Endodermal cell (in vitro differentiated cells): ENCODE measurements around the gene KISS1R. TPM values are rescaled to one million over a fixed set of nuclear protein-coding genes. Genes with fewer than 3 reads are reported as not detected.
A peak's percentile ranks its signal among the peaks of the same experiment; 100 is the strongest.

ENCODE experiments used
- DNase-seq: peaks from one replicate; pipeline ENCODE4 v3.0.0-alpha.2; 2017
- H3K27ac ChIP-seq: 2 replicates; pipeline ENCODE4 v1.5.1; 2013; ENCODE audit warnings: mild to moderate bottlenecking, low read depth, low read length, moderate library complexity
- H3K27me3 ChIP-seq: 2 replicates; pipeline ENCODE4 v1.6.1; 2013; ENCODE audit warnings: mild to moderate bottlenecking, low read length, moderate library complexity; ENCODE audit not compliant: insufficient read depth, control insufficient read depth, poor library complexity, severe bottlenecking
- H3K36me3 ChIP-seq: 2 replicates; pipeline ENCODE4 v1.7.0; 2013; ENCODE audit warnings: mild to moderate bottlenecking, low read length, moderate library complexity; ENCODE audit not compliant: control insufficient read depth, insufficient read depth
- H3K4me1 ChIP-seq: one replicate; pipeline ENCODE4 v1.7.0; 2013; ENCODE audit warnings: low read length; ENCODE audit not compliant: control insufficient read depth, insufficient read depth
- H3K4me3 ChIP-seq: 2 replicates; pipeline ENCODE4 v1.5.1; 2013; ENCODE audit warnings: mild to moderate bottlenecking, low read length, moderate library complexity
- H3K9ac ChIP-seq: 2 replicates; pipeline ENCODE4 v1.6.1; 2013; ENCODE audit warnings: mild to moderate bottlenecking, low read length, moderate library complexity; ENCODE audit not compliant: poor library complexity, severe bottlenecking; ENCODE audit errors: extremely low read depth
- H3K9me3 ChIP-seq: 2 replicates; pipeline ENCODE4 v1.6.1; 2013; ENCODE audit warnings: mild to moderate bottlenecking, low read length, moderate library complexity; ENCODE audit not compliant: control insufficient read depth
- H3K27ac Mint-ChIP-seq: 2 replicates; pipeline ENCODE4 v1.8.0; 2020; ENCODE audit warnings: mixed read lengths
- H3K27me3 Mint-ChIP-seq: 2 replicates; pipeline ENCODE4 v1.8.0; 2021; ENCODE audit warnings: mild to moderate bottlenecking, mixed read lengths; ENCODE audit not compliant: insufficient read depth
- H3K36me3 Mint-ChIP-seq: 2 replicates; pipeline ENCODE4 v1.8.0; 2020; ENCODE audit warnings: low read depth, mixed read lengths
- H3K4me1 Mint-ChIP-seq: 2 replicates; pipeline ENCODE4 v1.8.0; 2020; ENCODE audit warnings: mixed read lengths
- H3K4me3 Mint-ChIP-seq: 2 replicates; pipeline ENCODE4 v1.8.0; 2020; ENCODE audit warnings: mild to moderate bottlenecking, moderate library complexity, mixed read lengths
- H3K9me3 Mint-ChIP-seq: 2 replicates; pipeline ENCODE4 v1.8.0; 2020; ENCODE audit warnings: mild to moderate bottlenecking, mixed read lengths
- WGBS, 2 experiments: methylation state at CpG; one replicate each; pipeline versions ENCODE4 v1.1.5 to v1.1.7; 2013; ENCODE audit warnings: missing lambda C conversion rate in 2 of 2, mixed read lengths in 1 of 2; ENCODE audit not compliant: insufficient coverage in 1 of 2, insufficient read length in 1 of 2; 5-methylcytosine and 5-hydroxymethylcytosine counted together
- total RNA-seq, 2 donors: library from RNA; stranded (reverse); fragmentation: NEBNext Ultra II Directional in 1 of 2; extraction: Animal tissue kit (Norgen Biotek cat#: 25700) in 1 of 2; gene quantifications; 2 replicates in 1 of 2; 3 replicates in 1 of 2; pipeline ENCODE4 v1.2.1, GENCODE V29; 2021
- TF ChIP-seq, protein P1 (sequence below): fragments of 200-600 bp; sonication (generic); conservative IDR thresholded peaks from 2 replicates; pipeline ENCODE4 v1.5.0; 2021; ENCODE audit warnings: antibody characterized with exemption, mild to moderate bottlenecking

KISS1R gene
- total RNA-seq, 2 donors from 2014 or later = 0.73 TPM; not detected in 1

DNA sequence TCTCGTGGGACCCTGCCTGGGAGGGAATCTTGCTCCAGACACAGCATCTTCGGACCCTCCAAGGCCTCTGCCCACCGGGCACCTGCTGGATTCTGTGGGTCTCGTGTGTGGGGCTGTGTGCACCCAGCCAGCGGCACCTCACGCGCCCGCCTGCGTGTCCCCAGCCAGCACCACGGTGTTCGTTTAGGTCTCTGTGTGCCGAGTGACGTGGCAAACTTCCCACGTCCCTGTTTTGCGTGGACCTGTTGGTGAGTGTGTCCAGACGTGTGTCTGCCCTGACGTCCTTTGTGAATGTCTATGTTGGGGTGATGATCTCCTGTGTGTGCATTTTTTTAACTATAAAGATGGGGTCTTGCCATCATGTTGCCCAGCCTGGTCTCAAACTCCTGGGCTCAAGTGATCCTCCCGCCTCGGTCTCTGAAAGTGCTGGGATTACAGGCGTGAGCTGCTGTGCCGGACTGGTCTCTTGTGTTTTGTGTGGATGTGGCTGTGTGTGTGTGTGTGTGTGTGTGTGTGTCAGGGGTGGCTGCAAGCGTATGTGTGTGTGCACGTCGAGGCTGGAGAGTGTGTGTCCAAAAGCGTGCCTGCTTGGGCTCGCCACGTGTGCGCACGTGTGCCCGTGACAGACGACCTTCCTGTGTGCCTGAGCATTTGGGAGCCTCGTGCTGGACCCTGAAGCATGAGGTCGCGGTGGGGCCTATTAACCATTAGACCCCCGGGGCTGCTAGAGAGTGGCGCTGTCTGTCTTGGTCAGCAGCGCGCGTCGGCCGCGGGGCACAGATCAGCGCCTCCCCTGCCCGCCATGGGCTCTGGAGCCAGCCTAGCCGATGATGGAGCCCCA, 24.4 kb downstream of the KISS1R start:
- DNase-seq = no peak
- H3K27me3 ChIP-seq = no peaks in the 10 kb centered on the region
- H3K4me3 ChIP-seq = no peak overlapping the region
- H3K27ac ChIP-seq = no peak overlapping the region
- Mint-ChIP-seq H3K27me3 (no peaks in the 10 kb centered on the region), H3K36me3 (peaks cover 61% of the 10 kb centered on the region), H3K9me3 (peaks cover 1% of the 10 kb centered on the region), H3K27ac (peak overlapping the region; percentile 4), H3K4me1 (no peaks in the 10 kb centered on the region), H3K4me3 (no peak overlapping the region)
- TF ChIP-seq, protein P1, sequence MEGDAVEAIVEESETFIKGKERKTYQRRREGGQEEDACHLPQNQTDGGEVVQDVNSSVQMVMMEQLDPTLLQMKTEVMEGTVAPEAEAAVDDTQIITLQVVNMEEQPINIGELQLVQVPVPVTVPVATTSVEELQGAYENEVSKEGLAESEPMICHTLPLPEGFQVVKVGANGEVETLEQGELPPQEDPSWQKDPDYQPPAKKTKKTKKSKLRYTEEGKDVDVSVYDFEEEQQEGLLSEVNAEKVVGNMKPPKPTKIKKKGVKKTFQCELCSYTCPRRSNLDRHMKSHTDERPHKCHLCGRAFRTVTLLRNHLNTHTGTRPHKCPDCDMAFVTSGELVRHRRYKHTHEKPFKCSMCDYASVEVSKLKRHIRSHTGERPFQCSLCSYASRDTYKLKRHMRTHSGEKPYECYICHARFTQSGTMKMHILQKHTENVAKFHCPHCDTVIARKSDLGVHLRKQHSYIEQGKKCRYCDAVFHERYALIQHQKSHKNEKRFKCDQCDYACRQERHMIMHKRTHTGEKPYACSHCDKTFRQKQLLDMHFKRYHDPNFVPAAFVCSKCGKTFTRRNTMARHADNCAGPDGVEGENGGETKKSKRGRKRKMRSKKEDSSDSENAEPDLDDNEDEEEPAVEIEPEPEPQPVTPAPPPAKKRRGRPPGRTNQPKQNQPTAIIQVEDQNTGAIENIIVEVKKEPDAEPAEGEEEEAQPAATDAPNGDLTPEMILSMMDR = no peak
- no peak overlapping the region for H3K9ac ChIP-seq
- no peaks in the 10 kb centered on the region for H3K4me1 ChIP-seq
- H3K36me3 ChIP-seq = peaks cover 26% of the 10 kb centered on the region
- WGBS, 2 experiments = 94 to 97% methylated on average over 31 to 45 of the region's 45 CpGs
- H3K9me3 ChIP-seq = no peaks in the 10 kb centered on the region

DNA sequence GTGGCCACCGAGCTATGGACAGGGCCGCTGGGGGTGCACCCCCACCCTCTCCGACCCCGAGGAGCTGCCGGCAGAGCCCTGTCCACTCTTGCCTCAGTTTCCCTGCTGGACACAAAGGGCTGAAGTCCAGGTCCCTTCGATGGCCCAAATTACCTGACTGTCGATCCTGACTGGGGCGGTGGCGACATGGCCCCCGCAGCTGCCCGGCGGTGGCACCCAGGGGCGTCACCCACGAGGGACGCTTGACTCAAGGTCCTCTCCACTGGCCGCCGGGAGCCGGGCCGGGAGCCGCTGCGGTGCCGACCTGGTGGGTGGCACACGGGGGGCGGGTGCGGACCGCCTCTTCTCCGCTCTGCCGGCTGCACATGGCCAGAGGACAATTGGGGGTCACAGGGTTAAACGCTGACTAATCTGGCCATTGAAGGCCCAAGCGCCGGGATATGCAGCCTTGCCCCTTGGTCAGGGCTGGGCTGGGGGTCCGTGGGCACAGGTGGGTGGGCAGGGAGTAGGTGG, 25.1 kb downstream of the KISS1R start:
- peaks cover 1% of the 10 kb centered on the region for H3K9me3 Mint-ChIP-seq

DNA sequence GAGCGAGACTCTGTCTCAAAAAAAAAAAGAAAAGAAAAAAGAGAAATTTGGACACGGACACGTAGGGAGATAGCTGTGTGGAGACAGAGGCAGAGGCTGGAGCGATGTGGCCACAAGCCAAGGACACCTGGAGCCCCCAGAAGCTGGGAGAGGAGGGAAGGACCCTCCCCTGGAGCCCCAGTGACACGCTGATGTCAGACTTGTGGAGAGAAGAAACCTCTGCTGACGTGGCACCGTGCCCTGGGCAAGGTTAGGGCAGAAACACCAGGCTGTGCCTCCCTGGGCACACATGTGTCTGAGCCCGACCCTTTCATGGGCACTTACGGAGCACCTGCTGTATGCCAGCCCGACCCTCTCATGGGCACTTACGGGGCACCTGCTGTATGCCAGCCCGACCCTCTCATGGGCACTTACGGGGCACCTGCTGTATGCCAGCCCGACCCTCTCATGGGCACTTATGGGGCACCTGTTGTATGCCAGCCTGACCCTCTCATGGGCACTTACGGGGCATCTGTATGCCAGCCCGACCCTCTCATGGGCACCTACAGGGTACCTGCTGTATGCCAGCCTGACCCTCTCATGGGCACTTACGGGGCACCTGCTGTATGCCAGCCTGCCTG, 26.5 kb downstream of the KISS1R start:
- H3K9ac ChIP-seq = no peak overlapping the region
- no peaks in the 10 kb centered on the region for H3K27me3 ChIP-seq
- H3K9me3 ChIP-seq = no peaks in the 10 kb centered on the region
- Mint-ChIP-seq H3K27me3 (no peaks in the 10 kb centered on the region), H3K36me3 (peaks cover 52% of the 10 kb centered on the region), H3K4me1 (no peaks in the 10 kb centered on the region), H3K27ac (no peak overlapping the region), H3K4me3 (no peak overlapping the region), H3K9me3 (peaks cover 1% of the 10 kb centered on the region)
- H3K27ac ChIP-seq = no peak overlapping the region
- WGBS, 2 experiments = 96 to 100% methylated on average over 7 to 17 of the region's 17 CpGs
- peaks cover 28% of the 10 kb centered on the region for H3K36me3 ChIP-seq
- no peak overlapping the region for H3K4me3 ChIP-seq
- no peaks in the 10 kb centered on the region for H3K4me1 ChIP-seq
- TF ChIP-seq, protein P1 = no peak
- no peak for DNase-seq

More for the DNA sequence above, 25.1 kb downstream of the KISS1R start:
- Histone ChIP-seq H3K4me3 (no peak overlapping the region), H3K27ac (no peak overlapping the region), H3K4me1 (no peaks in the 10 kb centered on the region), H3K9ac (no peak overlapping the region), H3K27me3 (no peaks in the 10 kb centered on the region), H3K36me3 (peaks cover 31% of the 10 kb centered on the region), H3K9me3 (no peaks in the 10 kb centered on the region)
- no peaks in the 10 kb centered on the region for H3K27me3 Mint-ChIP-seq
- no peak overlapping the region for H3K4me3 Mint-ChIP-seq
- no peaks in the 10 kb centered on the region for H3K4me1 Mint-ChIP-seq
- no peak for DNase-seq
- TF ChIP-seq, protein P1 = no peak
- H3K36me3 Mint-ChIP-seq = peaks cover 59% of the 10 kb centered on the region
- 92 to 94% methylated on average over 21 to 32 of the region's 32 CpGs for WGBS, 2 experiments
- no peak overlapping the region for H3K27ac Mint-ChIP-seq
